Calu3 (cell line): ENCODE data around the gene TRIM31. TPM values are rescaled to one million over a fixed set of nuclear protein-coding genes. Genes with fewer than 3 reads are reported as not detected.

Experiments
- BruUV-seq: library from RNA; stranded (reverse); fragments of 400-500 nt; replicated peaks from 2 replicates; lab custom pipeline; 2021; lab: Mats Ljungman, UMichigan
- CTCF ChIA-PET: fragments of 300-600 bp; sonication (Branson Sonifier 250); formaldehyde crosslinking; loops from one replicate; lab custom pipeline; 2022; ENCODE audit warnings: antibody characterized with exemption; lab: Charles Lee
- DNase-seq: peaks from one replicate; pipeline ENCODE4 v3.0.0; 2022
- H3K27ac Mint-ChIP-seq: one replicate; pipeline ENCODE4 v1.8.0; 2022; ENCODE audit warnings: mixed read lengths; ENCODE audit not compliant: unreplicated experiment
- H3K27me3 Mint-ChIP-seq: one replicate; pipeline ENCODE4 v1.8.0; 2022; ENCODE audit warnings: mixed read lengths; ENCODE audit not compliant: unreplicated experiment
- H3K36me3 Mint-ChIP-seq: one replicate; pipeline ENCODE4 v1.8.0; 2022; ENCODE audit warnings: mild to moderate bottlenecking, moderate library complexity, mixed read lengths; ENCODE audit not compliant: insufficient read depth, unreplicated experiment
- H3K4me1 Mint-ChIP-seq: one replicate; pipeline ENCODE4 v1.8.0; 2022; ENCODE audit warnings: mild to moderate bottlenecking, low read depth, mixed read lengths; ENCODE audit not compliant: unreplicated experiment
- H3K4me3 Mint-ChIP-seq: one replicate; pipeline ENCODE4 v1.8.0; 2022; ENCODE audit warnings: mild to moderate bottlenecking, low read depth, moderate library complexity, mixed read lengths; ENCODE audit not compliant: unreplicated experiment
- H3K9me3 Mint-ChIP-seq: one replicate; pipeline ENCODE4 v1.8.0; 2022; ENCODE audit warnings: low read depth, mixed read lengths; ENCODE audit not compliant: unreplicated experiment
- intact Hi-C: fragments of 100-400 bp; cut with micrococcal nuclease; formaldehyde crosslinking; loops from one replicate; pipeline ENCODE4 v1.10.0; 2022; ENCODE audit not compliant: unreplicated experiment
- total RNA-seq: library from RNA; stranded (reverse); gene quantifications from 2 replicates; pipeline ENCODE4 v1.2.3, GENCODE V29; 2022
- TF ChIP-seq, protein P1 (sequence below): fragments of 200-600 bp; IDR thresholded peaks from one replicate; pipeline ENCODE4 v1.8.0; 2022; ENCODE audit warnings: antibody characterized with exemption; ENCODE audit not compliant: unreplicated experiment

The TRIM31 gene
- total RNA-seq, 1 experiment from 2014 or later: 161 TPM

DNA sequence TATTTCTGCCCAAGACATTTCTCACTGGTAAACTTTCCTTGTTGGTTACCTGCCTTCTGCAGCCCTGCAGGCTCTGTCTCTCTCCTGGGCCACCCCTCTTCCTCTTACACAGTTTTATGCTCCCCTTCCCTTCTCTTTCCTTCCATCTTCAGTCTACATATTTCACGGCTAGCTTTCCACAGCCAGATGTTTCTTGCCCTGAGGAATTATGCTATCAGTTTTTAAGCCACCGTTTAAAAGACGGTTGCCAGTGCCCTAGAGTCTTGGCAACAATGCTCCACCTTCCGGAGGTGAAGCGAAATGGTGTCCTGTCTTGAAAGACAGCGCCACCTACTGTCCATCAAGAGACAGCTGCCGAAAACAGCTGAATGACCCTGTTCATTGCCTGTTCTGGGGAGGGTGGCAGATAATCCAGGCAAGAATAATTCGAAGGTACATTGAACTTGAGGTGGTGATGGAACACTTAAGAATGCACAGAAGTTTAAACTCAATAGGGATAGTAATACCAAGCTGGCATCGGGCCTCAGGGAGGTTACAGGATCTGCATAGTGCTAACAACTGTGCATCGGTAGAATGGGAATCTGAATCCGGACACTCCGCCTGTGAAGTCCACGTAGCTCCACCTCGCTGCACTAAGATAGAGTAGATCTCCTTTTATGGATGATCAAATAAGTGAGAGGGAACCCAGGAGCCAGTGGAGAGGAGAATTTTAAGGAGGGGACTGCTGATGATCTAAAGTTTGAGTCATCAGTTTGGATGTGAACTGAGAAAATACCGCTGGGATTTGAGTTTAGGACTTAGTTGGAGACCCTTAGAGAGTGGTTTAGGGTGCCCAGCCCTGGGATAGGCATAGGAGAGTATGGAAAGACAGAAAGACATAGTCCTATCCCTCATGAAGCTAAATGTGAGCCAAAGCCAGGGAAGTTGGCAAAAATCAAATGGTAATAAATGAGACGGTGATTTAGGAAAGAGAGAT, 18.3 kb upstream of the TRIM31 start:
- BruUV-seq: no TSS peak
- Mint-ChIP-seq H3K4me3 (peak overlapping the region; percentile 33), H3K27me3 (no peaks in the 10 kb centered on the region), H3K27ac (peak overlapping the region; percentile 46), H3K9me3 (no peaks in the 10 kb centered on the region), H3K36me3 (peaks cover 7% of the 10 kb centered on the region), H3K4me1 (peaks cover 47% of the 10 kb centered on the region)
- TF ChIP-seq, protein P1, sequence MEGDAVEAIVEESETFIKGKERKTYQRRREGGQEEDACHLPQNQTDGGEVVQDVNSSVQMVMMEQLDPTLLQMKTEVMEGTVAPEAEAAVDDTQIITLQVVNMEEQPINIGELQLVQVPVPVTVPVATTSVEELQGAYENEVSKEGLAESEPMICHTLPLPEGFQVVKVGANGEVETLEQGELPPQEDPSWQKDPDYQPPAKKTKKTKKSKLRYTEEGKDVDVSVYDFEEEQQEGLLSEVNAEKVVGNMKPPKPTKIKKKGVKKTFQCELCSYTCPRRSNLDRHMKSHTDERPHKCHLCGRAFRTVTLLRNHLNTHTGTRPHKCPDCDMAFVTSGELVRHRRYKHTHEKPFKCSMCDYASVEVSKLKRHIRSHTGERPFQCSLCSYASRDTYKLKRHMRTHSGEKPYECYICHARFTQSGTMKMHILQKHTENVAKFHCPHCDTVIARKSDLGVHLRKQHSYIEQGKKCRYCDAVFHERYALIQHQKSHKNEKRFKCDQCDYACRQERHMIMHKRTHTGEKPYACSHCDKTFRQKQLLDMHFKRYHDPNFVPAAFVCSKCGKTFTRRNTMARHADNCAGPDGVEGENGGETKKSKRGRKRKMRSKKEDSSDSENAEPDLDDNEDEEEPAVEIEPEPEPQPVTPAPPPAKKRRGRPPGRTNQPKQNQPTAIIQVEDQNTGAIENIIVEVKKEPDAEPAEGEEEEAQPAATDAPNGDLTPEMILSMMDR: peak; percentile 97
- CTCF ChIA-PET: interaction anchor here (0.7 to 5.6 kb wide), 14 partner anchors 9 to 81 kb away, joined by 3 to 168 read pairs (median 4); partner anchors contain the start of genes PPP1R11 and TRIM31
- intact Hi-C loops: loop anchor here (1.0 to 2.0 kb wide), 3 partner anchors 18 to 40 kb away; partner anchors contain the start of gene TRIM31
- DNase-seq: peak; percentile 79

DNA sequence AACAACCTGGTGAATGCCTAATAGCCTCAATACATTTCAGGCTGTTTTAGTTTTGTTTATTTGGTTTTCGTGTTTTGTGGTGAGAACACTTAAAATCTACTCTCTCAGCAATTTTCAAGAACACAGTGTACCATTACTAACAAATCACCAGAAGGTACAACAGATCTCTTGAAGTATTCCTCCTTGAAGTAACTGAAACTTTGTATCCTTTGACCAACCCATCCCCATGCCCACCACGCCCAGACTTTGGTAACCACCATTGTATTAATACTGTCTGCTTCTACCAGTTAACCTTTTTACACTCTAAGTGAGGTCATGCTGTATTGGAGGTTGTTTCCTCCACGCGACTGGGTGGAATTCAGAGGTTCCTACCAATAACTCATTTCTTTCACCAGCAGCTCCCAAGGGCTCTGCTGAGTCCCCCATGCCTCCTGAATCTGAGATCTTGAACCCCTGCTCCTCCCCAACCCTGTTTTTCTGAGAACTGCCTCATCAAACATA, 17.3 kb upstream of the TRIM31 start:
- Mint-ChIP-seq H3K27me3 (no peaks in the 10 kb centered on the region), H3K4me3 (peak overlapping the region; percentile 33), H3K9me3 (no peaks in the 10 kb centered on the region), H3K36me3 (peaks cover 7% of the 10 kb centered on the region), H3K4me1 (peaks cover 40% of the 10 kb centered on the region), H3K27ac (peak overlapping the region; percentile 93)
- intact Hi-C loops: loop anchor here (2.0 kb wide), 1 partner anchor 41 kb away; no protein-coding TSS in a partner anchor
- TF ChIP-seq, protein P1: no peak
- CTCF ChIA-PET: interaction anchor here (0.9 to 5.6 kb wide), 11 partner anchors 8 to 77 kb away, joined by 3 to 168 read pairs (median 5); partner anchors contain the start of genes PPP1R11 and TRIM31
- BruUV-seq: TSS peak; percentile 97
- no peak for DNase-seq

DNA sequence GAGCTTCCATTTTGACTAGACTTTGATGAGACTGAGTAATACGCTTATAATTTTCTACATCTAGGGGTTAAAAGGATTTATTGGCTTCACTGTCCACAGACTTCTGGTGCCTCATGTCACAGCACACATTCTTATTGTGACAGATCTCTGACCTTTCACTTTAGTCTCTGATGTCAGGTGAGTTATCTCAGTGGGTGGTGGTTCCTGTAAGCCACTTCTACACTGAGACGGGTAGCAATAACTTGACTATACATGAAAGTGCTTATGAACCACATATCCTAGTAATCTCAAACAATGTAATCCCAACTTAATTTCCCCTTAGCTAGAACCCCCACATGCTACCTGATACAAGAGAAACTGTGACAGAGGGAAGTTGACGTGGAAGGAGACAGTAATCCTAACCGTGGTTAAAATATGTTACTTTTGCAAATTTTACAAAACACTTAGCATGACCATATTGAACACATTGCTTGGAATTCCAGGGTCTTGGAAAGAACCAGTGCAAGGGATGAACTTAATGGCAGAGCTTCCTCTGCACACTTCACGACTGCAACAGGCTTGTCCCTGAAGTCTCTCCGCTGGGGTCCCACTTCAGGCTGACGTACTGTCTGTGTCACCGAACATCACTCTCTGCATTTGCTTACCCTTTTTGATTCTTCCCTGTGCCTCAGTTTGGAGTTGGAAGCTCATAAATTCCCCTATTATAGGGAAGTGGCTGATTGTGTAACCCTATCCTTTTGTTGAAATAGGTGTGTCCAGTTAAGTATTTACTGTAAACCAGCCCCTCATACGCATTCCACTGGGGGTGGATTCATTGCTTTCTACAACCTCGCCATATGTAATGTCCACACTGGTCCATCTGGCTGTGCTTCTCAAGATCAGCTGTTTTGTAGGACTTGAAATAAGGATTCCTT, 16.6 kb upstream of the TRIM31 start:
- Mint-ChIP-seq H3K27ac (peak overlapping the region; percentile 93), H3K4me3 (peak overlapping the region; percentile 33), H3K9me3 (no peaks in the 10 kb centered on the region), H3K27me3 (no peaks in the 10 kb centered on the region), H3K4me1 (peaks cover 42% of the 10 kb centered on the region), H3K36me3 (peaks cover 7% of the 10 kb centered on the region)
- TF ChIP-seq, protein P1: no peak
- BruUV-seq: no TSS peak
- intact Hi-C loops: loop anchor here (2.0 kb wide), 1 partner anchor 41 kb away; no protein-coding TSS in a partner anchor
- CTCF ChIA-PET: interaction anchor here (0.6 to 5.6 kb wide), 7 partner anchors 7 to 87 kb away, joined by 3 to 168 read pairs (median 6); partner anchors contain the start of gene TRIM31
- peak; percentile 57 for DNase-seq
